OCI-LY7 (cell line): ENCODE results near the gene KYAT1.

Experiments
- CTCF ChIP-seq: fragments of 200-600 bp; sonication (generic); conservative IDR thresholded peaks from 2 replicates; pipeline ENCODE4 v1.5.1; 2014; ENCODE audit warnings: mild to moderate bottlenecking, antibody characterized with exemption, low read length, moderate library complexity, mixed read lengths
- EZH2phosphoT487 ChIP-seq: fragments of 200-600 bp; sonication (generic); IDR thresholded peaks from 2 replicates; pipeline ENCODE4 v1.6.1; 2018; ENCODE audit warnings: low read depth, borderline replicate concordance, mild to moderate bottlenecking, mixed run types, antibody characterized with exemption, low read length, moderate library complexity, mixed read lengths

GRCh38 chr9:128919402-128920089 is 37.8 kb upstream of the KYAT1 start:
- TF ChIP-seq CTCF = no peak
- TF ChIP-seq EZH2phosphoT487 = no peak
